K562 (cell line): ENCODE measurements around the gene DEGS1.

Experiments
- CBFA2T3 ChIP-seq: fragments of 450-650 bp; IDR thresholded peaks from 2 replicates; pipeline ENCODE4 v1.6.1; 2017
- CTCF ChIP-seq, 3 experiments: IDR thresholded peaks in 2 of 3; conservative IDR thresholded peaks in 1 of 3; 2 replicates each; pipeline ENCODE4 v1.5.1; 2011 to 2012; ENCODE audit warnings: low read length in 3 of 3, mild to moderate bottlenecking in 3 of 3, control low read depth in 2 of 3, improper control_type of control experiment in 1 of 3, inconsistent platforms in 1 of 3, low read depth in 1 of 3, mixed read lengths in 1 of 3, moderate library complexity in 1 of 3; ENCODE audit not compliant: insufficient read depth in 2 of 3
- EP300 ChIP-seq: IDR thresholded peaks from 2 replicates; pipeline ENCODE4 v1.6.1; 2012; ENCODE audit warnings: low read length, improper control_type of control experiment
- FOXM1 ChIP-seq, 2 experiments: fragments of 450-650 bp in 1 of 2; sonication (generic) in 1 of 2; formaldehyde crosslinking in 1 of 2; IDR thresholded peaks; 2 replicates each; pipeline versions ENCODE4 v1.6.1 to v1.9.0; 2017 to 2022; ENCODE audit warnings: low read depth in 2 of 2, mild to moderate bottlenecking in 2 of 2, missing genetic modification reagents in 1 of 2, moderate library complexity in 1 of 2
- POLR2AphosphoS5 ChIP-seq: IDR thresholded peaks from 2 replicates; pipeline ENCODE4 v1.6.1; 2011; ENCODE audit warnings: mild to moderate bottlenecking, low read depth, low read length, moderate library complexity; ENCODE audit not compliant: control insufficient read depth, insufficient read depth
- SMAD1 ChIP-seq: fragments of 150-350 bp; IDR thresholded peaks from 2 replicates; pipeline ENCODE4 v1.6.1; 2014; ENCODE audit warnings: low read length, low read depth; ENCODE audit not compliant: partially characterized antibody
- ZKSCAN8 ChIP-seq: fragments of 200-800 bp; sonication (Bioruptor generic); IDR thresholded peaks from 2 replicates; pipeline ENCODE4 v1.6.1; 2016; ENCODE audit warnings: missing genetic modification characterization, missing compliant biosample characterization
- ZNF766 ChIP-seq: fragments of 200-800 bp; sonication (Bioruptor generic); conservative IDR thresholded peaks from 2 replicates; pipeline ENCODE4 v1.6.1; 2016; ENCODE audit warnings: missing genetic modification characterization, missing compliant biosample characterization
- TF ChIP-seq, protein P1 (sequence below), 3 experiments: fragments of 200-800 bp in 1 of 3; sonication (Bioruptor generic) in 1 of 3; sonication (generic) in 1 of 3; formaldehyde crosslinking in 1 of 3; IDR thresholded peaks; 2 replicates each; pipeline versions ENCODE4 v1.6.1 to v1.8.0; 2016 to 2022; ENCODE audit warnings: mild to moderate bottlenecking in 2 of 3, missing compliant biosample characterization in 2 of 3, missing genetic modification characterization in 2 of 3, missing genetic modification reagents in 1 of 3

DNA sequence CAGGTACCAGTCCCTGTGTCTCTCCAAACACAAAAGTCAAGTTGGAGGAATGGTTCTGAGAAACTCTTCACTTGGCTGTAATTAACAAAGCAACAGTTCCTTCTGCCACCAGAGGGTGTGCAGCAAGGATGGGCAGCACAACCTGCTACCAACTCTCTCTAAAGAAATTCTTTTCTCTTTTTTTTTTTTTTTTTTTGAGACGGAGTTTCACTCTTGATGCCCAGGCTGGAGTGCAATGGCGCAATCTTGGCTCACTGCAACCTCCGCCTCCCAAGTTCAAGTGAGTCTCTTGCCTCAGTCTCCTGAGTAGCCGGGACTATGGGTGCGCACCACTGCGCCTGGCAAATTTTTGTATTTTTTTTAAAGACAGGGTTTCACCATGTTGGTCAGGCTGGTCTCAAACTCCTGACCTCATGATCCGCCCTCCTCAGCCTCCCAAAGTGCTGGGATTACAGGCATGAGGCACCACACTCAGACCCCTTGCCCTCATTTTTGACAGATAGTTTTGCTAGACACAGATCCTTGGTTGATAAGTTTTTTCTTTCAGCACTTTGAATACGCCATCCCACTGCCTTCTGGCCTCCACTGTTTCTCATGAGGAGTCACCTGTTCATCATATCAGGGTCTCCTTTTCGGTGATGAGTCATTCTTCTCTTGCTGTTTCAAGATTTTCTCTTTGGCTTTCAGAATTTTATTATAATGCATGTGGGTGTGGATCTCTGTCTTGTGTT, 12.1 kb upstream of the DEGS1 start:
- TF ChIP-seq ZNF766 (CRISPR knock-in tag) (no peak), EP300 (no peak), POLR2AphosphoS5 (no peak), CBFA2T3 (no peak), ZKSCAN8 (CRISPR knock-in tag) (no peak), FOXM1 (IDR thresholded peaks at IDR 0.05; ENCODE audit: low read depth) (no peak), FOXM1 (CRISPR knock-in tag; IDR thresholded peaks at IDR 0.05; ENCODE audit: low read depth) (no peak), CTCF (IDR thresholded peaks at IDR 0.05 in 2 of 3, conservative IDR thresholded peaks at IDR 0.05 in 1 of 3; ENCODE audit: insufficient read depth in 2 of 3, low read depth in 1 of 3, low read length in 3 of 3) (peak in 2 of 3 experiments; percentile 8 to 11; a peak in 2 of 6 replicates), SMAD1 (no peak)
- TF ChIP-seq, protein P1, sequence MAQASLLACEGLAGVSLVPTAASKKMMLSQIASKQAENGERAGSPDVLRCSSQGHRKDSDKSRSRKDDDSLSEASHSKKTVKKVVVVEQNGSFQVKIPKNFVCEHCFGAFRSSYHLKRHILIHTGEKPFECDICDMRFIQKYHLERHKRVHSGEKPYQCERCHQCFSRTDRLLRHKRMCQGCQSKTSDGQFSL (CRISPR knock-in tag; IDR thresholded peaks at IDR 0.05): no peak
- TF ChIP-seq, protein P1 (tag; IDR thresholded peaks at IDR 0.05): no peak
